Epithelial cell of esophagus (primary cell): ENCODE results near the gene SSC5D.

Experiments used
- DNase-seq: peaks from one replicate; pipeline ENCODE4 v3.0.0; 2010; ENCODE audit warnings: low read depth
- H3K4me3 ChIP-seq: 2 replicates; pipeline ENCODE4 v1.5.1; 2011; ENCODE audit warnings: mild to moderate bottlenecking, low read length, control low read depth
- CTCF ChIP-seq: IDR thresholded peaks from 2 replicates; pipeline ENCODE4 v1.5.1; 2011; ENCODE audit warnings: low read depth, mild to moderate bottlenecking, low read length, control low read depth, inconsistent platforms; ENCODE audit not compliant: insufficient read depth; ENCODE audit errors: missing control alignments

SSC5D gene

GRCh38 chr19:55451163-55451964 lies 36.9 kb upstream of the SSC5D start:
- DNase-seq = no peak
- no peak overlapping the region for H3K4me3 ChIP-seq
- no peak for TF ChIP-seq CTCF

- TF ChIP-seq CTCF = no peak
- no peak for DNase-seq
- H3K4me3 ChIP-seq = no peak overlapping the region
These were observed 36.1 kb upstream of the SSC5D start for GRCh38 chr19:55451965-55452748.

GRCh38 chr19:55452749-55453346 lies 35.4 kb upstream of the SSC5D start:
- peak; percentile 65 for DNase-seq
- no peak overlapping the region for H3K4me3 ChIP-seq
- no peak for TF ChIP-seq CTCF

DNA sequence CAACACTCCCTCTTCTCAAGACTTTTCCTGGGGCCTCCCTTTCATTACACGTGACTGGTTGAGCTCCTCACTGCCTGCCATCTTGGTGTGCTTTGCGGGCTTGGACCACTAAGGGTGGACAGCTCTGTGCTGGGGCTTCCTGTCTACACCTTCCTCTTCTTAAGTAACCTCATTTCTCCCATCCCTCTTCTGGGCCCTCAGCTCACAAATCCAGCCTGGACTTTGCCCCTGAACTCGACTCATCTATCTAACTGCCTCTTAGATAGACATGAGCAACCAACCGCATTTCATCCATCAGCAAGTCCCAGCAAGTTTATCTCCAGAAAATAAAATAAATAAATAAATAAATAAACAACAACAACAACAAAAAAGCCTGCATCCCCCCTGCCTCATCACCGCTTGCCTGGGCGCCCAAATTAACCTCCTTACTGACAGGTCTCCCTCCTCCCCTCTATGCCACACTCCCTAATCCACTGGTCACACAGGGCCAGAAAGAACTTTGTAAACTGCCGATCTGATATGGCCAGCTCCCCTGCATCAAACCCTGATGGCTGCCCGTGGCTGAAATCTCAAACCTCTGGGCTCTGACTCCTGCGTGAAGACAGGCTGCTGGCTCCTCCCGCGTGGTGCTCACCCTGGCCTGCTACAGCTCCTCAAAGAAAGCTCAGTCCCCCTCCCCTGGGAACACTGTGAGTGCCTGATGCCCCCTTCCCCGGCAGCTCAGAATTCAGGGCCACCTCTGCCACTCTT lies 34.5 kb upstream of the SSC5D start:
- DNase-seq = no peak
- H3K4me3 ChIP-seq = no peak overlapping the region

GRCh38 chr19:55454787-55455243 lies 33.4 kb upstream of the SSC5D start:
- peak; percentile 82 for TF ChIP-seq CTCF
- H3K4me3 ChIP-seq = no peak overlapping the region
- DNase-seq = peak; percentile 59

More for the DNA sequence above, 34.5 kb upstream of the SSC5D start:
- TF ChIP-seq CTCF = no peak

- TF ChIP-seq CTCF = no peak
- H3K4me3 ChIP-seq = no peak overlapping the region
These were observed 32.5 kb upstream of the SSC5D start for GRCh38 chr19:55455576-55456235.

More at GRCh38 chr19:55455576-55456235, 32.5 kb upstream of the SSC5D start:
- DNase-seq = no peak
